ENCODE results near the gene BRINP3.

The BRINP3 gene

GRCh38 chr1:190193508-190194115 is 284.1 kb downstream of the BRINP3 start:
- no peak for DNase-seq (ENCODE audit: low read depth in 2 of 2, low spot score in 1 of 2)

GRCh38 chr1:190192627-190193026 is 285.0 kb downstream of the BRINP3 start:
- no peak for DNase-seq (ENCODE audit: low read depth in 2 of 2, low spot score in 1 of 2)

- no peak for DNase-seq (ENCODE audit: low read depth in 2 of 2, low spot score in 1 of 2)
Observed at GRCh38 chr1:190183588-190183987, 294.1 kb downstream of the BRINP3 start.

- DNase-seq (ENCODE audit: low read depth in 2 of 2, low spot score in 1 of 2) = no peak
Observed at GRCh38 chr1:190179817-190180216, 297.8 kb downstream of the BRINP3 start.

- DNase-seq (ENCODE audit: low read depth in 2 of 2, low spot score in 1 of 2) = no peak
Observed at GRCh38 chr1:190178827-190179226, 298.8 kb downstream of the BRINP3 start.

GRCh38 chr1:190177555-190177954 is 300.1 kb downstream of the BRINP3 start:
- no peak for DNase-seq (ENCODE audit: low read depth in 2 of 2, low spot score in 1 of 2)

- no peak for DNase-seq (ENCODE audit: low read depth in 2 of 2, low spot score in 1 of 2)
Observed at GRCh38 chr1:190176776-190177175, 300.9 kb downstream of the BRINP3 start.

- no peak for DNase-seq (ENCODE audit: low read depth in 2 of 2, low spot score in 1 of 2)
Observed at GRCh38 chr1:190175320-190175719, 302.3 kb downstream of the BRINP3 start.

- no peak for DNase-seq (ENCODE audit: low read depth in 2 of 2, low spot score in 1 of 2)
Observed at GRCh38 chr1:190172651-190173430, 304.8 kb downstream of the BRINP3 start.

GRCh38 chr1:190170321-190170720 is 307.3 kb downstream of the BRINP3 start:
- DNase-seq (ENCODE audit: low read depth in 2 of 2, low spot score in 1 of 2) = no peak

- no peak for DNase-seq (ENCODE audit: low read depth in 2 of 2, low spot score in 1 of 2)
Observed at GRCh38 chr1:190169311-190170067, 308.2 kb downstream of the BRINP3 start.

GRCh38 chr1:190168893-190169280 is 308.8 kb downstream of the BRINP3 start:
- DNase-seq (ENCODE audit: low read depth in 2 of 2, low spot score in 1 of 2) = no peak

GRCh38 chr1:190168116-190168892 is 309.4 kb downstream of the BRINP3 start:
- DNase-seq (ENCODE audit: low read depth in 2 of 2, low spot score in 1 of 2) = no peak

- no peak for DNase-seq (ENCODE audit: low read depth in 2 of 2, low spot score in 1 of 2)
Observed at GRCh38 chr1:190159146-190159545, 318.5 kb downstream of the BRINP3 start.

- no peak for DNase-seq (ENCODE audit: low read depth in 2 of 2, low spot score in 1 of 2)
Observed at GRCh38 chr1:190154744-190155143, 322.9 kb downstream of the BRINP3 start.

- no peak for DNase-seq (ENCODE audit: low read depth in 2 of 2, low spot score in 1 of 2)
Observed at GRCh38 chr1:190147616-190148015, 330.0 kb downstream of the BRINP3 start.

- DNase-seq (ENCODE audit: low read depth in 2 of 2, low spot score in 1 of 2) = no peak
Observed at GRCh38 chr1:190144650-190145049, 333.0 kb downstream of the BRINP3 start.

GRCh38 chr1:190140644-190141043 is 337.0 kb downstream of the BRINP3 start:
- DNase-seq (ENCODE audit: low read depth in 2 of 2, low spot score in 1 of 2) = no peak

- no peak for DNase-seq (ENCODE audit: low read depth in 2 of 2, low spot score in 1 of 2)
Observed at GRCh38 chr1:190138702-190139101, 339.0 kb downstream of the BRINP3 start.

GRCh38 chr1:190138266-190138665 is 339.4 kb downstream of the BRINP3 start:
- DNase-seq (ENCODE audit: low read depth in 2 of 2, low spot score in 1 of 2) = no peak

- DNase-seq (ENCODE audit: low read depth in 2 of 2, low spot score in 1 of 2) = no peak
Observed at GRCh38 chr1:190129366-190129765, 348.3 kb downstream of the BRINP3 start.
